Fibroblast of lung (primary cell): ENCODE data around the gene TMEM187. TPM values are rescaled to one million over a fixed set of nuclear protein-coding genes. Genes with fewer than 3 reads are reported as not detected.

Source experiments
- DNase-seq, 2 donors: peaks; one replicate each; pipeline versions ENCODE4 v3.0.0 to v3.0.0-alpha.2; 2010; ENCODE audit warnings: low read depth in 2 of 2
- H2AFZ ChIP-seq: 2 replicates; pipeline ENCODE4 v1.5.1; 2012; ENCODE audit warnings: low read length, control low read depth, inconsistent platforms
- H3K27ac ChIP-seq: 2 replicates; pipeline ENCODE4 v1.5.1; 2011; ENCODE audit warnings: low read length, control low read depth; ENCODE audit not compliant: insufficient read depth
- H3K27me3 ChIP-seq: 2 replicates; pipeline ENCODE4 v1.5.1; 2011; ENCODE audit warnings: mild to moderate bottlenecking, low read length; ENCODE audit not compliant: control insufficient read depth, insufficient read depth
- H3K36me3 ChIP-seq: 2 replicates; pipeline ENCODE4 v1.5.1; 2011; ENCODE audit warnings: low read length; ENCODE audit not compliant: control insufficient read depth, insufficient read depth
- H3K4me1 ChIP-seq: 2 replicates; pipeline ENCODE4 v1.5.1; 2011; ENCODE audit warnings: low read length; ENCODE audit not compliant: control insufficient read depth, insufficient read depth; ENCODE audit errors: extremely low read depth
- H3K4me2 ChIP-seq: 2 replicates; pipeline ENCODE4 v1.5.1; 2011; ENCODE audit warnings: low read length, control low read depth; ENCODE audit not compliant: insufficient read depth; ENCODE audit errors: extremely low read depth
- H3K4me3 ChIP-seq, 4 experiments: fragments of 200-600 bp in 1 of 4; sonication (generic) in 1 of 4; replicated peaks in 1 of 4; 2 replicates each; pipeline ENCODE4 v1.5.1; 2011 to 2016; ENCODE audit warnings: low read length in 4 of 4, low read depth in 3 of 4, mild to moderate bottlenecking in 3 of 4, control low read depth in 2 of 4, inconsistent platforms in 1 of 4, mixed read lengths in 1 of 4; ENCODE audit not compliant: insufficient read depth in 1 of 4; ENCODE audit errors: control extremely low read depth in 1 of 4
- H3K79me2 ChIP-seq: 2 replicates; pipeline ENCODE4 v1.5.1; 2012; ENCODE audit warnings: mild to moderate bottlenecking, low read length, inconsistent platforms; ENCODE audit not compliant: control insufficient read depth, insufficient read depth
- H3K9ac ChIP-seq: 2 replicates; pipeline ENCODE4 v1.5.1; 2011; ENCODE audit warnings: mild to moderate bottlenecking, low read length, control low read depth; ENCODE audit not compliant: insufficient read depth
- H3K9me3 ChIP-seq: 2 replicates; pipeline ENCODE4 v1.5.1; 2012; ENCODE audit warnings: low read depth, low read length; ENCODE audit not compliant: control insufficient read depth, insufficient read depth
- H4K20me1 ChIP-seq: 2 replicates; pipeline ENCODE4 v1.5.1; 2011; ENCODE audit warnings: low read length; ENCODE audit not compliant: control insufficient read depth, insufficient read depth; ENCODE audit errors: extremely low read depth
- EZH2 ChIP-seq: IDR thresholded peaks from 2 replicates; pipeline ENCODE4 v1.5.1; 2012; ENCODE audit warnings: low read length, control low read depth, mild to moderate bottlenecking; ENCODE audit errors: missing control alignments
- polyA plus RNA-seq, 2 donors: library from polyadenylated mRNA; depleted of rRNA in 1 of 2; stranded (reverse) in 1 of 2; unstranded in 1 of 2; fragments of >200 nt; gene quantifications; 2 replicates each; pipeline ENCODE4 v1.2.1, GENCODE V29; 2011 to 2012; ENCODE audit warnings: missing spikeins in 1 of 2
- total RNA-seq: library from RNA; depleted of rRNA; stranded (reverse); fragments of >200 nt; gene quantifications from 2 replicates; pipeline ENCODE4 v1.2.1, GENCODE V29; 2014
- TF ChIP-seq, protein P1 (sequence below), 2 donors: IDR thresholded peaks in 1 of 2; conservative IDR thresholded peaks in 1 of 2; 1 replicate in 1 of 2; 2 replicates in 1 of 2; pipeline ENCODE4 v1.5.1; 2011 to 2012; ENCODE audit warnings: low read length in 2 of 2, control low read depth in 1 of 2, inconsistent platforms in 1 of 2, low read depth in 1 of 2, mild to moderate bottlenecking in 1 of 2

The TMEM187 gene
- total and polyA plus RNA-seq, 2 donors (not counting 1 experiment from before 2014, with no cell fraction given), result 4.6 to 8.3 TPM

DNA sequence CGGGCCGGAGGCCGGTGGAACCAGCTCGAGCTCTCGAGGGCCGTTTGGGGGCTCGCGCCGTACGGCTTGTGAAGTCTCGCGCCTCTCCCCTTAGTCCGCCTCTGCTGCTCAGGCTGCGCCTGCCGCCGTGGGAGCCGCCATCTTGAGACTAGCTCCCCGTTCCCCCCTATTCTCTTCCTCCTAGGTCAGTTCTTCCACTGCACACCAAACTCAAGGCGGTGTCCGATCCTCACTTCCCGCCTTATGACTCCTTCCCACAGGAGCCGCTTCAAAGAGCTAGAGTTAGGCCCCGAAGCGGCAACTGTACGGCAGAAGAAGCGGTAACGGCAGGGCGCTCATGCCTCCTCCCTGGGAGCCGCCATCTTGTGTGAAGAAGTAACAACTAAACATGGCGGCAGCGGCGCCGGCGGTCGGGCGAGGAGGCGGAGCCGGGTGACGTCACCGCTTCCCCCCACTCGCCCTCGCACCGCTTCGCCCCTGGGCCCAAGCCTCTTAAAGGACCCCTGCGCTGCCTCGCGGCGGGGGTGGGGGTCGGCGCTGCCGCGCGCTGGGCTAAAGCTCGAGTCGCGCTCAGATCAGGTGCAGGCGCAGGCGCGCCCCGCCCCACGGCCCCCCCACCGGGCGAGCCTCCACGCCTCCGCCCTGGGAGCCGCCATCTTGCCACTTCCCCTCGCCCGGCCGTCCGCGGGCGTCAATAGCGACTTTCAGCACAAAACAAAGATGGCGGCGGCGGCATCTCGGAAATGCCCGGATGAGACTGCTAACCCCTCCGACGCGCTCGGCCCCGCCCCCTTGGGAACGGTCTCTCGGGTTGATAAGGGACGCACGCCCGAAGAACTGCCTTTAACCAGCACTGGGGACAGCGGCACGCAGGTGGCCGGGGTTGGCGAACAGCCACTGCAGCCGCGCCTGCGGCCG lies 845 bp upstream of the TMEM187 start, which contains the start of gene HCFC1:
TSS of gene HCFC1 (minus strand) at position 369 of the 918 bp plus-strand sequence. CDS start 978 bp downstream, outside the sequence.
- TF ChIP-seq, protein P1, sequence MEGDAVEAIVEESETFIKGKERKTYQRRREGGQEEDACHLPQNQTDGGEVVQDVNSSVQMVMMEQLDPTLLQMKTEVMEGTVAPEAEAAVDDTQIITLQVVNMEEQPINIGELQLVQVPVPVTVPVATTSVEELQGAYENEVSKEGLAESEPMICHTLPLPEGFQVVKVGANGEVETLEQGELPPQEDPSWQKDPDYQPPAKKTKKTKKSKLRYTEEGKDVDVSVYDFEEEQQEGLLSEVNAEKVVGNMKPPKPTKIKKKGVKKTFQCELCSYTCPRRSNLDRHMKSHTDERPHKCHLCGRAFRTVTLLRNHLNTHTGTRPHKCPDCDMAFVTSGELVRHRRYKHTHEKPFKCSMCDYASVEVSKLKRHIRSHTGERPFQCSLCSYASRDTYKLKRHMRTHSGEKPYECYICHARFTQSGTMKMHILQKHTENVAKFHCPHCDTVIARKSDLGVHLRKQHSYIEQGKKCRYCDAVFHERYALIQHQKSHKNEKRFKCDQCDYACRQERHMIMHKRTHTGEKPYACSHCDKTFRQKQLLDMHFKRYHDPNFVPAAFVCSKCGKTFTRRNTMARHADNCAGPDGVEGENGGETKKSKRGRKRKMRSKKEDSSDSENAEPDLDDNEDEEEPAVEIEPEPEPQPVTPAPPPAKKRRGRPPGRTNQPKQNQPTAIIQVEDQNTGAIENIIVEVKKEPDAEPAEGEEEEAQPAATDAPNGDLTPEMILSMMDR (conservative IDR thresholded peaks at IDR 0.05 in 1 of 2, IDR thresholded peaks at IDR 0.05 in 1 of 2; ENCODE audit: low read depth in 1 of 2, low read length in 2 of 2), result no peak
- TF ChIP-seq EZH2, result no peak
- Histone ChIP-seq H4K20me1 (no peaks in the 10 kb centered on the region), H3K4me3 (peak within 1 kb of the TSS; percentile 81 to 99 (median 90)), H3K9me3 (no peaks in the 10 kb centered on the region), H3K27ac (peak within 1 kb of the TSS; percentile 100), H3K79me2 (peaks cover 52% of the 10 kb centered on the region), H3K36me3 (no peaks in the 10 kb centered on the region), H2AFZ (peak within 1 kb of the TSS; percentile 59), H3K4me2 (peak within 1 kb of the TSS; percentile 96), H3K27me3 (no peaks in the 10 kb centered on the region), H3K4me1 (peaks cover 17% of the 10 kb centered on the region), H3K9ac (peak within 1 kb of the TSS; percentile 98)
- peak; percentile 85 to 88 for DNase-seq

DNA sequence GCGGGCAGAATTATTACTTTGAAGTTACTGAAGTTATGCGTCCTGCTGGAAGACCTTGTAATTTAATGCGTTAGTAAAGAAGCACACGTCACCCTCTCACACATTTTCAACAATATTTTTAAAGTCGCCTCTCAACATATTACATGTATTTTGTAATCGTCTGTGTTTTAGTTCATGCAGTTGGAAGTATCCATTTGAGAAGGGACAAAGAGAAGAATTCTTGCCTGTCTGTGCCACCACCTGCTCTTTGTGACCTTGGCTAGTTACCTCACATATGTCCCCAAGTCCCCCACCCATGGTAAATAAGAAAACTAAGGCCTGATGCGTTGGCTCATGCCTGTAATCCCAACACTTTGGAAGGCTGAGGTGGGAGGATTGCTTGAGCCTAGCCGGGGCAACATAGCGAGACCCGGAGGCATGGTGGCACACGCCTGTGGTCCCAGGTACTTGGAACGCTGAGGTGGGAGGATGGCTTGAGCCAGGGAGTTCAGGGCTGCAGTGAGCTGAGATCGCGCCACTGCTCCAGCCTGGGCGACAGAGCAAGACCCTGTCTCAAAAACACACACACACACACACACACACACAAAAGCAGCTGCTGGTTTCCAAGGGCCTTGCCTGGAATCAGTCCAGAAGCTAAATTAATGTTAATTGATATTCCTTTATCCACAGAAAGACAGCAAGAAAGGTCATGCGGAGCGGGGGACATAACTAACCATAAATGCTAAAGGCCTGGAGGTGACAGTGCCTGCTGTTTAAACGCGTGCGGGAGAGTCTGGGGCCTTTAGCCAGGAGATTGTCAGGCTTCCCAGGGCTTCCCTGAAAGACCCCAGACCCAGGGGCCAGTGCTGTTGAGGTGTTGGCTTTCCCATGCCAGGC lies 811 bp downstream of the TMEM187 start:
- Histone ChIP-seq H3K9me3 (no peaks in the 10 kb centered on the region), H3K36me3 (no peaks in the 10 kb centered on the region), H3K4me1 (peaks cover 7% of the 10 kb centered on the region), H3K9ac (peak overlapping the region; percentile 98), H2AFZ (no peak overlapping the region), H3K4me3 (peak overlapping the region; percentile 44 to 84 (median 55)), H3K27me3 (no peaks in the 10 kb centered on the region), H3K4me2 (peak overlapping the region; percentile 96), H3K79me2 (peaks cover 35% of the 10 kb centered on the region), H4K20me1 (no peaks in the 10 kb centered on the region), H3K27ac (peak overlapping the region; percentile 63)
- TF ChIP-seq, protein P1 (conservative IDR thresholded peaks at IDR 0.05 in 1 of 2, IDR thresholded peaks at IDR 0.05 in 1 of 2; ENCODE audit: low read depth in 1 of 2, low read length in 2 of 2), result no peak
- no peak for TF ChIP-seq EZH2
- no peak for DNase-seq
